Esophagus squamous epithelium (tissue), 5 donors: ENCODE results near the gene ARF1. TPM values are rescaled to one million over a fixed set of nuclear protein-coding genes. Genes with fewer than 3 reads are reported as not detected.

Experiments
- DNase-seq: peaks from one replicate; lab custom pipeline; 2025; lab: John Stamatoyannopoulos, UW
- H3K27ac ChIP-seq, 4 donors: fragments of 200-600 bp; sonication (generic); one replicate each; pipeline ENCODE4 v1.5.1; 2016 to 2019; ENCODE audit warnings: mild to moderate bottlenecking in 1 of 4
- H3K27me3 ChIP-seq, 4 donors: fragments of 200-600 bp; sonication (generic); 1 replicate in 3 of 4; 2 replicates in 1 of 4; pipeline versions ENCODE4 v1.5.1 to v1.6.0; 2017 to 2021; ENCODE audit warnings: antibody characterized with exemption in 1 of 4
- H3K36me3 ChIP-seq, 3 donors: fragments of 200-600 bp; sonication (generic); one replicate each; pipeline ENCODE4 v1.5.1; 2016 to 2019
- H3K4me1 ChIP-seq, 3 donors: fragments of 200-600 bp; sonication (generic); one replicate each; pipeline ENCODE4 v1.5.1; 2017 to 2019
- H3K4me3 ChIP-seq, 4 donors: fragments of 200-600 bp; sonication (generic); 1 replicate in 3 of 4; 2 replicates in 1 of 4; pipeline ENCODE4 v1.5.1; 2016 to 2019; ENCODE audit warnings: mild to moderate bottlenecking in 2 of 4, moderate library complexity in 1 of 4
- H3K9me3 ChIP-seq, 3 donors: fragments of 200-600 bp; sonication (generic); one replicate each; pipeline ENCODE4 v1.5.1; 2016 to 2019
- POLR2A ChIP-seq, 4 donors: fragments of 450-650 bp; IDR thresholded peaks; one replicate each; pipeline ENCODE4 v1.6.1; 2017; ENCODE audit warnings: antibody characterized with exemption in 4 of 4, mild to moderate bottlenecking in 4 of 4, moderate library complexity in 3 of 4
- WGBS, 2 donors: methylation state at CpG; one replicate each; pipeline ENCODE4 v1.1.5; 2018; 5-methylcytosine and 5-hydroxymethylcytosine counted together
- intact Hi-C: fragments of 100-400 bp; cut with DNase I; formaldehyde crosslinking; loops from one replicate; pipeline ENCODE4 v1.15.0; 2022
- total RNA-seq, 4 donors: library from RNA; depleted of rRNA; stranded (reverse); fragments of >200 nt; gene quantifications; one replicate each; pipeline ENCODE4 v1.1.0, GENCODE V29; 2016
- TF ChIP-seq, protein P1 (sequence below), 6 experiments: fragments of 450-650 bp in 4 of 6; fragments of 200-600 bp in 2 of 6; sonication (generic) in 2 of 6; IDR thresholded peaks; one replicate each; pipeline ENCODE4 v1.5.1; 2016 to 2019; ENCODE audit warnings: antibody characterized with exemption in 6 of 6, mild to moderate bottlenecking in 4 of 6, moderate library complexity in 4 of 6
- donor health status: DM: yes; HTN: yes; CAD: no.

Gene ARF1
- total RNA-seq, 4 donors from 2014 or later = 279 to 327 (median 319) TPM

DNA sequence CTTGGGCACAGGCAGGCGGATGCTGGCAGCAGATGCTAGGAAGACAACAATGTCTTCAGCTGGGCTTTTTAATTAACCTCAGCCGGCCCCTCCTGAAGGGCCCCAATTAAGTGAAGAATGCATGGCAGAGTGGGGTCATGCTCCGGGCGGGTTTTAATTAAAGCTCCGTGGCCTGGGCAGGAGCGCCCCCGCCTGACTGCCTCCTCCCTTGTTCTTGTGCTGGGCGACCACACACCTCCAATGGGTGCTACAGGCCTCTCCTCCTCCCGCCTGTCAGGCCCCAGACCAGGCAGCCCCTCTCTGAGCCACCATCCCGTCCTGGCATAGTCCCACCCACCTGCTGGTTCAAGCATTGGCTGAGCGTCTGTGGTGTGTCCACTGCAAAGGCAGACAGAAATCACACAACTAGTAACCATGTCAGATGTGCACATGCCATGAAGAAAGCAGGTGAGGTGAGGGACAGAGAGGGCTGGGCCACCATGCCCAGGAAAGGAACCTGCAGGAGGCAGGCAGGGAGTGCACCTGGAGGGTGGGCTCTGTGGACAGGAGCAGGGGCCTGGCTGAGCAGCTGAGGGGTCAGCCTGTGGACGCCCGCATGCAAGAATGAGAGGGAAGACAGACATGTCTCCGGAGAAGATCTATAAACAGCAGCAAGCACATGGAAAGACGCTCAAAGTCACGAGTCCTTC is 8.5 kb upstream of the ARF1 start:
- H3K27me3 ChIP-seq = peaks cover 0 to 37% (median 0%) of the 10 kb centered on the region in 4 donors
- no peak for TF ChIP-seq POLR2A (IDR thresholded peaks at IDR 0.05)
- TF ChIP-seq, protein P1, sequence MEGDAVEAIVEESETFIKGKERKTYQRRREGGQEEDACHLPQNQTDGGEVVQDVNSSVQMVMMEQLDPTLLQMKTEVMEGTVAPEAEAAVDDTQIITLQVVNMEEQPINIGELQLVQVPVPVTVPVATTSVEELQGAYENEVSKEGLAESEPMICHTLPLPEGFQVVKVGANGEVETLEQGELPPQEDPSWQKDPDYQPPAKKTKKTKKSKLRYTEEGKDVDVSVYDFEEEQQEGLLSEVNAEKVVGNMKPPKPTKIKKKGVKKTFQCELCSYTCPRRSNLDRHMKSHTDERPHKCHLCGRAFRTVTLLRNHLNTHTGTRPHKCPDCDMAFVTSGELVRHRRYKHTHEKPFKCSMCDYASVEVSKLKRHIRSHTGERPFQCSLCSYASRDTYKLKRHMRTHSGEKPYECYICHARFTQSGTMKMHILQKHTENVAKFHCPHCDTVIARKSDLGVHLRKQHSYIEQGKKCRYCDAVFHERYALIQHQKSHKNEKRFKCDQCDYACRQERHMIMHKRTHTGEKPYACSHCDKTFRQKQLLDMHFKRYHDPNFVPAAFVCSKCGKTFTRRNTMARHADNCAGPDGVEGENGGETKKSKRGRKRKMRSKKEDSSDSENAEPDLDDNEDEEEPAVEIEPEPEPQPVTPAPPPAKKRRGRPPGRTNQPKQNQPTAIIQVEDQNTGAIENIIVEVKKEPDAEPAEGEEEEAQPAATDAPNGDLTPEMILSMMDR (IDR thresholded peaks at IDR 0.05) = peak in 3 of 6 experiments; percentile 6 to 44 (median 18)
- WGBS, 2 donors = 27 to 47% methylated on average over 6 to 10 of the region's 16 CpGs
- intact Hi-C loops = loop anchor here (5.0 kb wide), 1 partner anchor 332 kb away; no protein-coding TSS in a partner anchor
- no peaks in the 10 kb centered on the region for H3K36me3 ChIP-seq
- no peak for DNase-seq
- no peaks in the 10 kb centered on the region for H3K4me1 ChIP-seq
- no peak overlapping the region for H3K27ac ChIP-seq
- no peak overlapping the region for H3K4me3 ChIP-seq
- H3K9me3 ChIP-seq = no peaks in the 10 kb centered on the region

GRCh38 chr1:228074954-228075730 is 7.4 kb upstream of the ARF1 start:
- Histone ChIP-seq H3K4me3 (no peak overlapping the region), H3K27me3 (peaks cover 0 to 28% (median 0%) of the 10 kb centered on the region in 4 donors), H3K9me3 (no peaks in the 10 kb centered on the region), H3K36me3 (no peaks in the 10 kb centered on the region), H3K4me1 (peaks cover 0 to 6% (median 1%) of the 10 kb centered on the region in 3 donors), H3K27ac (no peak overlapping the region)
- intact Hi-C loops = loop anchor here (5.0 kb wide), 1 partner anchor 333 kb away; no protein-coding TSS in a partner anchor
- TF ChIP-seq, protein P1 (IDR thresholded peaks at IDR 0.05) = no peak
- TF ChIP-seq POLR2A (IDR thresholded peaks at IDR 0.05) = no peak
- no peak for DNase-seq
- 38 to 56% methylated on average over 10 to 12 of the region's 18 CpGs for WGBS, 2 donors

GRCh38 chr1:228075801-228076271 is 6.7 kb upstream of the ARF1 start:
- Histone ChIP-seq H3K9me3 (no peaks in the 10 kb centered on the region), H3K4me3 (no peak overlapping the region), H3K36me3 (no peaks in the 10 kb centered on the region), H3K4me1 (peaks cover 0 to 7% (median 6%) of the 10 kb centered on the region in 3 donors), H3K27me3 (peaks cover 0 to 22% (median 0%) of the 10 kb centered on the region in 4 donors), H3K27ac (no peak overlapping the region)
- intact Hi-C loops = no loop called here
- WGBS, 2 donors = 78 to 100% methylated on average over 3 to 6 of the region's 9 CpGs
- no peak for DNase-seq
- TF ChIP-seq POLR2A (IDR thresholded peaks at IDR 0.05) = no peak
- TF ChIP-seq, protein P1 (IDR thresholded peaks at IDR 0.05) = no peak

GRCh38 chr1:228076796-228077430 is 5.6 kb upstream of the ARF1 start:
- intact Hi-C loops = no loop called here
- H3K27me3 ChIP-seq = peaks cover 0 to 11% (median 0%) of the 10 kb centered on the region in 4 donors
- H3K4me1 ChIP-seq = peaks cover 7 to 17% (median 16%) of the 10 kb centered on the region in 3 donors
- TF ChIP-seq POLR2A (IDR thresholded peaks at IDR 0.05) = no peak
- TF ChIP-seq, protein P1 (IDR thresholded peaks at IDR 0.05) = no peak
- WGBS, 2 donors = 76 to 78% methylated on average over 8 of the region's 9 CpGs
- H3K36me3 ChIP-seq = no peaks in the 10 kb centered on the region
- no peaks in the 10 kb centered on the region for H3K9me3 ChIP-seq
- H3K27ac ChIP-seq = no peak overlapping the region
- H3K4me3 ChIP-seq = no peak overlapping the region
- no peak for DNase-seq
